ENCODE measurements around the gene MAB21L2.

DNA sequence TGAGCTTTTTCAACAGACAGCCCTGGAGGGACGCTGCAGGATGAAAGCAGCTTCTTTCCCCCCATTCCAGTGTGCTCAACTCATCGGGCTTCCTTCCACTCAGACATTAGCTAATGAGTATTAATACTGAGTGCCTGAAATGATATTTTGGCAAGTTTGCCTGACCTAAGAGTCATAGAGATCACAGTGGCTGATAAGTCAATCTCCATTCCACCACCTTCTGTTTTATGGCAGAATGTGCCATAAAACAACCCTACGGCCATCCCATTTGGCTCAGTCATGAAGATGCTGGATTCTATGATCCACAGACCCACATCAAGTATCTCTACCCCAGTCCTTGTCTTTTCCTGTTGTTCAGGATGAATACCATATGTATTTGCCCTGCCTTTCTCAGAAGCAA lies 48.3 kb upstream of the MAB21L2 start:
- TF ChIP-seq NRF1 (IDR thresholded peaks at IDR 0.05; ENCODE audit: low read depth, low read length) (no peak), BRCA1 (IDR thresholded peaks at IDR 0.05; ENCODE audit: low read depth, low read length) (no peak)
- TF ChIP-seq, protein P1, sequence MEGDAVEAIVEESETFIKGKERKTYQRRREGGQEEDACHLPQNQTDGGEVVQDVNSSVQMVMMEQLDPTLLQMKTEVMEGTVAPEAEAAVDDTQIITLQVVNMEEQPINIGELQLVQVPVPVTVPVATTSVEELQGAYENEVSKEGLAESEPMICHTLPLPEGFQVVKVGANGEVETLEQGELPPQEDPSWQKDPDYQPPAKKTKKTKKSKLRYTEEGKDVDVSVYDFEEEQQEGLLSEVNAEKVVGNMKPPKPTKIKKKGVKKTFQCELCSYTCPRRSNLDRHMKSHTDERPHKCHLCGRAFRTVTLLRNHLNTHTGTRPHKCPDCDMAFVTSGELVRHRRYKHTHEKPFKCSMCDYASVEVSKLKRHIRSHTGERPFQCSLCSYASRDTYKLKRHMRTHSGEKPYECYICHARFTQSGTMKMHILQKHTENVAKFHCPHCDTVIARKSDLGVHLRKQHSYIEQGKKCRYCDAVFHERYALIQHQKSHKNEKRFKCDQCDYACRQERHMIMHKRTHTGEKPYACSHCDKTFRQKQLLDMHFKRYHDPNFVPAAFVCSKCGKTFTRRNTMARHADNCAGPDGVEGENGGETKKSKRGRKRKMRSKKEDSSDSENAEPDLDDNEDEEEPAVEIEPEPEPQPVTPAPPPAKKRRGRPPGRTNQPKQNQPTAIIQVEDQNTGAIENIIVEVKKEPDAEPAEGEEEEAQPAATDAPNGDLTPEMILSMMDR (IDR thresholded peaks at IDR 0.05; ENCODE audit: control extremely low read depth in 1 of 3, insufficient read depth in 1 of 3, low read depth in 1 of 3, low read length in 3 of 3): no peak
- TF ChIP-seq, protein P2, sequence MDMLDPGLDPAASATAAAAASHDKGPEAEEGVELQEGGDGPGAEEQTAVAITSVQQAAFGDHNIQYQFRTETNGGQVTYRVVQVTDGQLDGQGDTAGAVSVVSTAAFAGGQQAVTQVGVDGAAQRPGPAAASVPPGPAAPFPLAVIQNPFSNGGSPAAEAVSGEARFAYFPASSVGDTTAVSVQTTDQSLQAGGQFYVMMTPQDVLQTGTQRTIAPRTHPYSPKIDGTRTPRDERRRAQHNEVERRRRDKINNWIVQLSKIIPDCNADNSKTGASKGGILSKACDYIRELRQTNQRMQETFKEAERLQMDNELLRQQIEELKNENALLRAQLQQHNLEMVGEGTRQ (IDR thresholded peaks at IDR 0.05; ENCODE audit: low read length): no peak
